T-helper 22 cell (primary cell): ENCODE measurements around the gene DHRSX.
"Not testable (repeated sequence)": the region's sequence is repeated elsewhere in the genome, so short reads cannot be mapped to it uniquely, and the experiment has no call there.

ENCODE experiments used
- DNase-seq: peaks from one replicate; pipeline ENCODE4 v3.0.0-alpha.2; 2020; ENCODE audit warnings: low read depth

DHRSX gene

DNA sequence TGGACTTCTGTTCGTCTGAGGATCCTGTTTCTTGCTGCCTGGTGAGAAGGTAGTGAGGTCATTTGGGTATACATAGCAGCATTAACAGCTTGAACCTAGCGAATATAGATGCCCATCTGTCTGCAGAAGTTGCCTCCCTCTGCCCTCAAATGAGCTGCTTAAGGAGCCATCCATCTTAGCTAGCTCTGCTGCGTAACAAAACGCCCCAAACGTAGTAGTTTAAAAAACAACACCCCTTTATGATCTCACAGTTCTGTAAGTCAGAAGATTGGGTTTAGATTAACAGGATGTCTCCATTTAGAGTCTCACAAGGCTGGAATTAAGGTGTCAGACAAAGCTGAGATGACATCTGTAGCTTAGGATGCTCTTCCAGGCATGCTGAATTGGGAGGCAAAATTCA lies 185.3 kb downstream of the DHRSX start:
- no peak for DNase-seq

GRCh38 chrX:2314831-2315365 lies 185.9 kb downstream of the DHRSX start:
- DNase-seq, result no peak

DNA sequence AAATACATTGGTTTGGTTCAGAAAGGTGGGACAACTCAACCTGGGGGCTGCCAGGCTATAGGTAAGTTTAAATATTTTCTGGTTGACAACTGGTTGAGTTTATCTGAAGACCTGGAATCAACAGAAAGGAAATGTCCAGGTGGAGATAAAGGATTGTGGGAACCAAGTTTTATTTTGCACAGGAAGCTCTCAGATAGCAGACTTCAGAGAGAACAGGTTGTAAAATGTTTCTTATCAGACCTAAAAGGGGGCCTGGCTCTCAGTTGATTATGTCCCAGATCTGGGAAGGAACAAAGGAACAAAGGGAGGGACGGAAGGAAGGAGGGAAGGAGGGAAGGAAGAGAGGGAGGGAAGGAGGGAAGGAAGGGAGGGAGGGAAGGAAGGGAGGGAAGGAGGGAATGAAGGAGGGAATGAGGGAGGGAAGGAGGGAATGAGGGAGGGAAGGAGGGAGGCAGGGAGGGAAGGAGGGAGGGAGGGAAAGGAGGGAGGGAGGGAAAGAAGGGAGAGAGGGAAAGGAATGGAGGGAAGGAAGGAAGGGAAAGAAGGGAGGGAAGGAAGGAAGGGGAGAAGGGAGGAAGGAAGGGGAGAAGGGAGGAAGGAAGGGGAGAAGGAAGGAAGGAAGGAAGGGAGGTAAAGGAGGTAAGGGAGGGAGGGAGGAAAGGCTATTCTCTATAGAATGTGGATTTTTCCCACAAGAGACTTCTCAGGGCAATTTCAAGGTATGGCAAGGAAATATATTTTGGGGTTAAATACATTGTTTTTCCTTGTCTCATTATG lies 186.7 kb downstream of the DHRSX start:
- no peak for DNase-seq

DNA sequence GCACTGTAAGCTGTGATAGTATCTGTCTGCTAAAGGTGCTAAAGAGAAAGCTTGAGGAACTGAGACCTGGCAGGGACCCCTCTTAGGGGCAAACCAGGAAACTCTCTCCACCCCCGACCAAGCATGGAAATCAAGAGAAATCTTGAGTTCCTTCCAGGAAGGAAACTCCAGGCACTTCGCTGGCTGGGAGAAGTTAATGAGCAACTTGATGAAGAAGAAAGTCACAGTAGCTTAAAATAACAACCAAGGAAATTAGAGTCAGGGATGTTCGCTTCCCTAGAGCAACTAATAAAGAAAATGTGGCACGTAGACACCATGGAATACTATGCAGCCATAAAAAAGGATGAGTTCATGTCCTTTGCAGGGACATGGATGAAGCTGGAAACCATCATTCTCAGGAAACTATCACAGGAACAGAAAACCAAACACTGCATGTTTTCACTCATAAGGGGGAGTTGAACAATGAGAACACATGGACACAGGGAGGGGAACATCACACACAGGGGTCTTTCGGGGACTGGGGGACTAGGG lies 188.7 kb downstream of the DHRSX start:
- not testable (repeated sequence) for DNase-seq

DNA sequence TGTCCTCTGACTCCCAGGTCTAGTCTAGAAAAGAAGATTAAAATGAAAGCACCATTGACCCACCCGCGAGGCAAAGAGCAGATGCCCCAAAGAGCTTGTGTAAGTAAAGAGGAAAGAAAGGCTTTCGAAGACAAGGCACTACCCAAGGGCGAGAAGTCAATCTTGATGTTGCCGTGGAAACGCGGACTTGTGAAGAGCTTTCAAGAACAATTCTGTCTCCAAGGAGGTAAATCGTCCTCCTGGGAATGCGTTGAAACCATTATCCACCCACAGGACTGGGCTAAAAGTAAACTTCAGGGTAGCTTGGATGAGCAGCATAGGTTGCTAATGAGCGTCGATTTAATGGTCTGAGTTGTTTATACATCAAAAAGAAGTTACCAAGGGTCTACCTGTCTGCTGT lies 189.3 kb downstream of the DHRSX start:
- no peak for DNase-seq

- DNase-seq, result no peak
Measured at GRCh38 chrX:2301901-2302300, 198.9 kb downstream of the DHRSX start.

DNA sequence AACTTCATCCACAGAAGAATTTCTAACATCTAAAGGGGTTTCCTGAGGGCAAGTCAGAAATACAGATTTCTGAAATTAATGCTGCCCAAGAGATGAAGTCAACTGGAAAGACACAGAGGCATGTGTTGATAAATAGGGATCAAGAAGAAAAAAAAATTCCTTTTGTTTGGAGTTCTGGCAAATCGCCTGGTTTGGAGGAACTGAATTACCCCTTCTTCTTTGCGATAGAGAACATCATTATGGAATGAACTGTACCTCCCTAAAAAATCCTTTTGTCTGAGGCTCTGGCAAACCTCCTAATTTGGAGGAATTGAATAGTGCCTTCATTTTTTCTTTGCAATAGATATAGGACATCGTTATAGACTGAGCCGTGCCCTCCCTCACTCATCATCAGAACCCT lies 200.9 kb downstream of the DHRSX start:
- DNase-seq, result no peak

GRCh38 chrX:2286731-2287130 lies 214.0 kb downstream of the DHRSX start:
- no peak for DNase-seq

GRCh38 chrX:2284601-2285000 lies 216.2 kb downstream of the DHRSX start:
- no peak for DNase-seq

DNA sequence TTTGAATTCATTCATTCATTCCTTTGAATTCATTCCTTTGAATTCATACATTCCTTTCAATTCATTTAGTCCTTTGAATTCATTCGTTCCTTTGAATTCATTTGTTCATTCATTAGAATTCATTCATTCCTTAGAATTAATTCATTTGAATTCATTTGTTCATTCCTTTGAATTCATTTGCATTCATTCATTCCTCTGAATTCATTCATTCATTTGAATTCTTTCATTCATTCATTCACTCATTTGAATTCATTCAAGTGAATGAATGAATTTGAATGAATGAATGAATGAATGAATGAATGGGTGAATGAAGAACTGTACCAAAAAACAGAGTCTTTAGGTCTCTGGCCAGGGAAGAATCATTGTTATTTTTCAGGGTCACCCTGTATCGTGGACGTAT lies 216.6 kb downstream of the DHRSX start:
- DNase-seq, result no peak

DNA sequence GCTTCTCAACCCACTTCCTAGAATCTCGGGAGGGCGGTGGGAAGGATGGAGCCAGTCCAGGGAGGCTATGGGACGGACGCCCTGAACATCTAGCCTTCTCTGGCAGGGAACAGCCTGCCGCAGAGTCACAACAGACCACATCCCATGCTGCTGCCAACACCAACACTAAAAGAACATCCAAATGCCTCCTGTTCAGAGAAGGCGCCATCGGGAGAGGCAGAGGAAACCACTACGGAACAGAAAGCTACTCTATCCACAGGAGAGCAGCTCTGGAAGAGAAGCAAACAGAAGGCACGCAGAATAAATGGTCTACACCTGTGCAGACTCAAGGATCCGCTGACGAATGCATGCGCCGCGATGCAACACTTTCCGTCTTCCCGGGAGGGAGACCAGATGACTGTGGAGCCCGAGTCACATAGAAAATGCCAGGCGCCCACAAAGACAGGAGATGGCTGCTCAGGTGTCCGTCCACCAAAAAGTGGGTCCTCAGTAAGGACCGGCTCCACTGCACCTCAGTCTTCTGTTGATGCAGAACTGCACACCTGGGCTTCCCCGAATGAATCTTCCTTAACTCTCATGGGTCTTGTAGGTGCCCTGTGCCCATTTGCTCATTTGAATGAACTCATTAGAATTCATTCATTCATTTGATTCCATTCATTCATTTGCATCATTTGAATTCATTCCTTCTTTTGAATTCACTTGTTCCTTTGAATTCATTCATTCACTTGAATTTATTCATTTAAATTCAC lies 217.5 kb downstream of the DHRSX start:
- no peak for DNase-seq

DNA sequence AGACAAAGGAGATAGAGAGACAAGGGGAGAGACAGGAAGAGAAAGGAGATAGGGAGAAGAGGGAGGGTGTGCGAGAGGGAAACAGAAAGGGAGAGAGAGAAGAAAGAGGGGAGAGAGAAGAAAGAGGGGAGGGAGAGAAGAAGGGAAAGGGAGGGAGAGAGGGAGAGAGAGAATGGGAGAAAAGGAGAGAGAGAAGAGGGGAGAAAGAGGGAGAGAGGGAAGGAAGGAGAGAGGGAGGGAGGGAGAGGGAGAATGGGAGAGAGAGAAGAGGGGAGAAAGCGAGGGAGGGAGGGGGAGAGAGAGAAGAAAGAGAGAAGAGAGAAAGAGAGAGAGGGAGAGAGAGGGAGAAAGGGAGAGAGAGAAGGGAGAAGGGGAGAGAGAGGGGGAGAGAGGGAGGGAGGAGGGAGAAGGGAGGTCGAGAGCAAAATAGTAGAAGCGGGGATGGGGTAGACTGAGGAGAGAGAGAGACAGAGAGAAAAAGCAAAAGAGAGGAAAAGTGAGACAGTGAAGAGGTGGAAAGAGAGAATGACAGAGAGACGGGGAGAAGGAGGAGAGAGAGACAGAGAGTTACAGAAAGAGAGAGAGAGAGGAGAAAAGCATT lies 218.2 kb downstream of the DHRSX start:
- DNase-seq, result no peak

DNA sequence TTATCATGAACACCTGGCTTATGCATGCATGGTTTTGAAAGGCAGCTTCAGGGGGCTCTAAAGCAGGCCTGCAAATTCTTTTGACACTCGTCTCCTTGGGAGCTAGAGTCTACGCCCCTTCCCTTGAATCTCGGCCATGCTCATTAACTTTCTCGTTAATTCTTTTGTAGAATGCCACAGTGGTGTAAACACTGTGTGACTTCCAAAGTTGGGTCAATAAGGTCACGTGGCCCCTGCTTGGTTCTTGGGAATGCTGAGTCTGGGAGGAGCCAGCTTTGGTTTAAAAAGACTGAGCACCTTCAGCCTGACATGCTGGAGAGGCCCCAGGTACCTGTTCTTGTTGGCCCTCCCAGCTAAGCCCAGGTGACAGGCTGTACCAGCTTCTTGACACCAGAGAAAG lies 228.4 kb downstream of the DHRSX start:
- no peak for DNase-seq

DNA sequence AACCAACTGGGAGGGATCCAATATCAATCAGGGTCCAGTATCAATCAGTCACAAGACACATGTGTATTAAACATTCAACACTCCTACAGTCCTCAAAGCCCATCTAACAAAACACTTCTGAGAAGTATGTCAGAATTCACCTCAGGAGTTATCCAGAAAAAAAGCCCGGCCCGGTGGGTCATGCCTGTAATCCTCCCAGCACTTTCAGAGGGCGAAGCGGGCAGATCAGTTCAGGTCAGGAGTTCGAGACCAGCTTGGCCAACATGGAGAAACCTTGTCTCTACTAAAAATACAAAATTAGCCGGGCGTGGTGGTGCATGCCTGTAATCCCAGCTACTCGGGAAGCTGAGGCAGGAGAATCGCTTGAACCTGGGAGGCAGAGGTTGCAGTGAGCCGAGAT lies 229.2 kb downstream of the DHRSX start:
- DNase-seq, result not testable (repeated sequence)

DNA sequence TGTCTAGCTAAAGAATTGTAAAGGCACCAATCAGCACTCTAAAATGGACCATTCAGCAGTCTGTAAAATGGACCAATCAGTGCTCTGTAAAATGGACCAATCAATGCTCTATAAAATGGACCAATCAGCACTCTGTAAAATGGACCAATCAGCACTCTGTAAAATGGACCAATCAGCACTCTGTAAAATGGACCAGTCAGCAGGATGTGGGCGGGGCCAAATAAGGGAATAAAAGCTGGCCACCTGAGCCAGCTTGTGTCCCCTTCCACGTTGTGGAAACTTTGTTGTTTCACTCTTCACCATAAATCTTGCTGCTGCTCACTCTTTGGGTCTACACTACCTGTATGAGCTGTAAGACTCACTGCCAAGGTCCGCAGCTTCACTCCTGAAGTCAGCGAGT lies 230.0 kb downstream of the DHRSX start:
- DNase-seq, result not testable (repeated sequence)

DNA sequence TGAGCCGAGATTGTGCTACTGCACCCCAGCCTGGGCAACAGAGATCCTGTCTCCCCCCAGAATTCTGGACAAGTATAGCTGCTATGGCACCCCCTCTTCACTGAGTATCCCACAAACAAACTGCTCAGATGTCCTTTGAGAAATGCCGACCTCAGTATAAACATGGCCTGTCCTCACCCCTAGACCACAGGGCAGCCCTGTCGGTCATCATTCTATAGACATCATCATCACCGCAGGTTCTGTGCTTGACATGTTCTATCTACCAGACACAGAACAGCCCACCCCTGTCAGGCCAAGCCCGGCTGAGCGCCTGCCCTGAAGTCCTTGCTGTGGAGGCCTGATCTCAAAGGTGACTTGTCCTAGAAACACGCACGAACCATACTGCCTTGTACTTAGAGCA lies 232.9 kb downstream of the DHRSX start:
- no peak for DNase-seq

DNA sequence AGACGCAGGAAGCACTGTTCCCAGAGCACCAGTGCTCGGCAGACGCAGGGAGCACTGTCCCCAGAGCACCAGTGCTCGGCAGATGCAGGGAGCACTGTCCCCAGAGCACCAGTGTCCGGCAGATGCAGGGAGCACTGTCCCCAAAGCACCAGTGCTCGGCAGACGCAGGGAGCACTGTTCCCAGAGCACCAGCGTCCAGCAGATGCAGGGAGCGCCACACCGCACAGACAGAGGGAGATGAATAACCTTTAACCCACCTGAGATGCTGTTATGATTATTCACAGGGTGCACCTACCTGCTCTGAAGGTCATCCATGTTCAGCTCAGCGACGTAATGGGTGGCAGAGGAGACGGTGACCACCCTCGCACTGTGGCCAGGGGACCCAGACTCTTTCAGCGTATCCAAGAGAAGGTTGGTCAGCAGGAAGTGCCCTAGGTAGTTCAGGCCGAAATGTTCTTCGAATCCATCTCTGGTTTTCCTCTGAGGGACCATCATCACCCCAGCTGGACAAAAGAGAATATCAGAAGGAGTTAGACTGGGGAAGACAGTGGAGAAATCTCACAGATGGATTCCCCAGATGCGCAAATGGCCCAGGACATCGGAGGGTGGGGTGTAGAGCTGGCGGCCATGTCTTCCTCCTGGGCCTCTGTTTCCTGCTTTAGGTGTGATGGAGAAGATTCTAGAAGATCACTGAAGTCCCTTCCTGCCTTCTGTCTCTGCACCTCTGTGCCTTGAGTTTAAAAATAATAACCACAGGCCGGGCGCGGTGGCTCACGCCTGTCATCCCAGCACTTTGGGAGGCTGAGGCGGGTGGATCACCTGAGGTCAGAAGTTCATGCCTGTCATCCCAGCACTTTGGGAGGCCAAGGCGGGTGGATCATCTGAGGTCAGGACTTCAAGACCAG lies 234.1 kb downstream of the DHRSX start:
- DNase-seq, result no peak

DNA sequence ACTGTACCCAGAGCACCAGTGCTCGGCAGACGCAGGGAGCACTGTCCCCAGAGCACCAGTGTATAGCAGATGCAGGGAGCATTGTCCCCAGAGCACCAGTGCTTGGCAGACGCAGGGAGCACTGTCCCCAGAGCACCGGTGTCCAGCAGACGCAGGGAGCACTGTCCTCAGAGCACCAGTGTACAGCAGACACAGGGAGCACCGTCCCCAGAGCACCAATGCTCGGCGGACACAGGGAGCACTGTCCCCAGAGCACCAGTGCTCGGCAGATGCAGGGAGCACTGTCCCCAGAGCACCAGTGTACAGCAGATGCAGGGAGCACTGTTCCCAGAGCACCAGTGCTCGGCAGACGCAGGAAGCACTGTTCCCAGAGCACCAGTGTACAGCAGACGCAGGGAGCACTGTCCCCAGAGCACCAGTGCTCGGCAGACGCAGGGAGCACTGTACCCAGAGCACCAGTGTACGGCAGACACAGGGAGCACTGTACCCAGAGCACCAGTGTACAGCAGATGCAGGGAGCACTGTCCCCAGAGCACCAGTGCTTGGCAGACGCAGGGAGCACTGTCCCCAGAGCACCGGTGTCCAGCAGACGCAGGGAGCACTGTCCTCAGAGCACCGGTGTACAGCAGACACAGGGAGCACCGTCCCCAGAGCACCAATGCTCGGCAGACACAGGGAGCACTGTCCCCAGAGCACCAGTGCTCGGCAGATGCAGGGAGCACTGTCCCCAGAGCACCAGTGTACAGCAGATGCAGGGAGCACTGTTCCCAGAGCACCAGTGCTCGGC lies 234.9 kb downstream of the DHRSX start:
- not testable (repeated sequence) for DNase-seq

GRCh38 chrX:2264179-2265030 lies 236.4 kb downstream of the DHRSX start:
- no peak for DNase-seq

DNA sequence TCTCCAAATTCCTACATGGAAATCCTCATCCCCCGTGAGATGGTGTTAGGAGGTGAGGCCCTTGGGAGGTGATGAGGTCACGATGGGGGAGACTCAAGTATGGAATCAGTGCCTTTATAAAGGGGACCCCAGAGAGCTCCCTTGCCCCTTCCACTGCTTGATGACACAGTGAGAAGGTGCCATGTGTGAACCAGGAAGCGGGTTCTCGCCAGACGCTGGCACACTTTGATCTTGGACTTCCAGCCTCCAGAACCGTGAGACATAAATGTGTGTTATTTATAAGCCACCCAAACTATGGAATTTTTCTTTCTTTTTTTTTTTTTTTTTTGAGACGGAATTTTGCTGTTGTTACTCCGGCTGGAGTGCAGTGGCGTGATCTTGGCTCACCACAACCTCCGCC lies 237.6 kb downstream of the DHRSX start:
- no peak for DNase-seq
